Stimulated activated CD4-positive, alpha-beta T cell treated with anti-CD3 and anti-CD28 coated beads, Interleukin-15, amount 100 ng/mL, for 24 hours (primary cell): ENCODE results near the gene PLEKHB1.

Source experiments
- DNase-seq: peaks from one replicate; pipeline ENCODE4 v3.0.0-alpha.2; 2020

The PLEKHB1 gene

DNA sequence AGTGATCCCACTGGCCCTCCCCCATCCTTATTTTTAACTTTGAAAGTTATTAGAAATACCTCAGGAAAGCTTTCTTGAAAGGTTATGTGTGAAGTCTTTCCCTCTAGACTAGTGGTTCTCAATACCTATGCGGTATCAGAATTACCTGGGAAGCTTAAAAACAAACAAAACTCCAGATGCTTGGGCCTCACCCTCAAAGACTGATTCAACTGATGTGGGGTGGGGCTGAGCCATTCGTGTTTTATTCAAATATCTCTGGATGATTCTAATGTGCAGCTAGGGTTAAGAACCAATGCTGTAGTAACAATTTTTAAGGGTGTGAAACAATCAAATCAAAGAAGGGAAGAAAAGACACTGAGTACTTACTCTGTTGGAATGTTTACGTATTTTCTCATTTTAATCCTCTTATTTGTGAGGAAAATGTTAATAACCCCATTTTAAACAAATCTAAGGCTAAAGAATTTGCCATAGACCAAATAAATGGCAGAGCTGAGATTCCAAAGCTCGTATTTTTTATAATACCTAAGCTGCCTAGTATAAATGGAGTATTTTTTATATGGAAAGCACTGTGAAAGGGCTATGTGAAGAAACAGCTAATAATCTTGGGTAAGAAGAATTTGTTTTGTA, 47.6 kb downstream of the PLEKHB1 start:
- no peak for DNase-seq

DNA sequence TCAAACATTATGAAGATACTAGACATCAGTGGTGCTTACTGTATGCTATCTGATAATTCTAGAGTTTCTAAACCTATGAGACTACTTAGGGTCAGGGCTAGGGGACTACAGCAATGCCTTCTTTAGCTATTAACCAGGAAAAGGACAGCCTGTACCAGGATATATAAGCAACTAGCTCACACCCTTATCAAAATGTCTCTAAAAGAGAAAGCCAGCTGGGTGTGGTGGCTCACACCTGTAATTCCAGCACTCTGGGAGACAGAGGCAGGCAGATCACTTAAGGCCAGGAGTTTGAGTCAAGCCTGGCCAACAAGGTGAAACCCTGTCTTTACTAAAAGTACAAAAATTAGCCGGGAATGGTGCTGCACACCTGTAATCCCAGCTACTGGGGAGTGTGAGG, 58.7 kb downstream of the PLEKHB1 start:
- DNase-seq: no peak

DNA sequence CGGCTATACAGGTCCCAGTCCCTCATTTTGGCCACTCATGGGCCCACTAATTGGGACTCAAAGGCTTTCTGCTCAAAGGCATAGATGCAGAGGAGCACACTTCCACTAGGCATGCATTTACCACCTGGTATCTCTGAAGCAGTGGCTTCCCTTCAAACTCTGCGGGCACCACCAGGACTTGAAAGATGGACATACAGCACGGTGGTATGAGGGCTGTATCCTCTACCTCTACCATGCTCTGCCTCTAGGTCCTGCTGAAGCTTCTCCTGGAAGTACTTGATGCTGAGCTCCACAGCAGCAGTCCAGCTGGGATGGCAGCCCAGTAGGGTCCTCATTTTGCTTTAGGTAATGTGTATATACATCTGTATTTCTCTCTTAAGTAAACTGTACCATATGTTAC, 64.6 kb downstream of the PLEKHB1 start:
- DNase-seq: no peak
